Testis (tissue), 2 donors: Measurements from ENCODE around the gene TBPL1.

ENCODE experiments used
- CTCF ChIP-seq, 3 experiments: fragments of 450-650 bp in 2 of 3; fragments of 200-600 bp in 1 of 3; sonication (generic) in 1 of 3; IDR thresholded peaks; one replicate each; pipeline ENCODE4 v1.5.1; 2016 to 2019; ENCODE audit warnings: antibody characterized with exemption in 3 of 3, mild to moderate bottlenecking in 2 of 3, moderate library complexity in 1 of 3
- POLR2A ChIP-seq: fragments of 450-650 bp; IDR thresholded peaks from one replicate; pipeline ENCODE4 v1.6.1; 2017; ENCODE audit warnings: antibody characterized with exemption, mild to moderate bottlenecking, moderate library complexity

- TF ChIP-seq POLR2A: no peak
- TF ChIP-seq CTCF (IDR thresholded peaks at IDR 0.05): no peak
These were observed 18.8 kb downstream of the TBPL1 start for GRCh38 chr6:133971861-133972260.
